DMS 273 (cell line): ENCODE results near the gene GIMAP7.
"Not testable (repeated sequence)": the region's sequence is repeated elsewhere in the genome, so short reads cannot be mapped to it uniquely, and the experiment has no call there.

ENCODE experiments used
- DNase-seq: peaks from one replicate; lab custom pipeline; 2025; ENCODE audit not compliant: unreplicated experiment; lab: John Stamatoyannopoulos, UW

Gene GIMAP7

GRCh38 chr7:150511048-150511447 lies 3.6 kb upstream of the GIMAP7 start:
- no peak for DNase-seq

GRCh38 chr7:150513758-150514157 lies 914 bp upstream of the GIMAP7 start:
- DNase-seq: no peak

DNA sequence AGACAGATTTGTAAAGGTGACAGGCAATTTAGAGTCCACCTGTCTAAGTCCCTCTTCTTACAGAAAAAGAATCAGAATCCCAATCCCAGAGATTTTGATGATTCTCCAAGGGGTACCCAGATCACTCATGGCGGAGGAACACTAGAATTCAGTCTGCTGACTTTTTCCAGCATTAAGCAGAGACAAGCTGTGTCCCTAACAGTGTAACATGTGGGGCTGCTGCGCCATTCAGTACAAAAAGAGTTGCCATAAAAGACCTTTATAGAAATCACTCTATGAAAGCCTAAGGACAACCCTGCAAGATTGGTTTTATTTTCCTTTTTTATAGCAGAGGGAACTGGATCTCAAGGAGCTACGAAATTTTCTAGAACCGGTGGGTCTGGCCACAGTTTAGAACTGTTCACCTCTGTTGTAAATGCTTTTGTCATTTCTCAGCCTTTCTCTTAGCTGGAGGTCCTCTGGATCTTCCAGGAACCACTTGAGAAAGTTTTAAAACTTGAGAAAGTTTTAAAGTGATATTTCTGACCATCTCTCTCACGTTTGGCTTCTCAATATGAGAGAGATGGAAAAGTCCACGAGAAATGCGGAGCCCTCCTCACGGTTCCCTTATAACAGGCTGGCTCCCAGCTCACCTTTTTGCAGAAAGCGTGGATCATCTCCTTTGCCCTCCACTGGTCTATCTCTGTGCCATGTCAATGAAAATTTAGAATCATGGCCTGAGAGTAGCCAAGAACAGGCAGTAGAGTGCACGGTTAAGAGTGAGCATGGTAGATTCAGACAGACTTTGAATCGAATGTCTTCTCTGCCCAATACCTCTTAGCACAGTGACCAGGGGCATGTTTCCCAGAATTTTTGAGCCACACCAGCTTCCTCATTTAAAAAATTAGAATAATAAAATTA lies 826 bp downstream of the GIMAP7 start:
- DNase-seq: no peak

GRCh38 chr7:150516956-150517745 lies 2.5 kb downstream of the GIMAP7 start:
- no peak for DNase-seq

GRCh38 chr7:150519310-150519709 lies 4.6 kb downstream of the GIMAP7 start:
- no peak for DNase-seq

- no peak for DNase-seq
Measured at GRCh38 chr7:150520145-150520544, 5.5 kb downstream of the GIMAP7 start.

DNA sequence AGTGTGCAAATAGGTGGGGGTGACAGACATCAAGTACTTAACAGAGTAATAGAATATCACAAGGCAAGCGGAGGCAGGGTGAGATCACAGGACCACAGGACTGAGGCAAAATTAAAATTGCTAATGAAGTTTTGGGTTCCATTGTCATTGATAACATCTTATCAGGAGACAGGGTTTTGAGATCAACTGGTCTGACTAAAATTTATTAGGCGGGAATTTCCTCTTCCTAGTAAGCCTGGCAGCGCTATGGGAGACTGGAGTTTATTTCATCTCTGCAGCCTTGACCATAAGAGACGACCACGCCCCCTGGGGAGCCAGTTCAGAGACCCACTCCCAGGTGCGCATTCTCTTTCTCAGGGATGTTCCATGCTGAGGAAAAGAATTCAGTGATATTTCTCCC lies 8.3 kb downstream of the GIMAP7 start:
- DNase-seq: not testable (repeated sequence)

DNA sequence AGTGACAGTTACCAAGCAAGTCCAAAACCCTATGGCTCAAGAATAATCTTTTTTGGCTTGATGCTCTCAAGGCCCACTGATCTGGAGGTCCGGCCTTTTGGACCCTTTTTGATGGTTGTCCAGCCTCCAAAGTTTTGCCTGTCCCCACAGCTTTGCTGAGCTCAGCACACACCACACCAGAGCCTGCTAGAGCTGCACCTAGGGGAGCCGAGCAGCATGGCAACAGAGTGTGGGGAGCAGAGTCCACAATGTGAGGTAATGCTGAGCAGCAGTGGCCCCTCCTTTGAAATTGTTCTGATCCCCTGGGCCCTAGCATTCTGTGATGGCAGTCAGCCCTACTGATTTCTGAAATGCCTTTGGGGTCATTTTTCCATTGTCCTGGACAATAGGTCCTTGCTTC lies 9.3 kb downstream of the GIMAP7 start:
- no peak for DNase-seq

- no peak for DNase-seq
Measured at GRCh38 chr7:150531704-150532103, 17.0 kb downstream of the GIMAP7 start.

GRCh38 chr7:150538259-150538658 lies 23.6 kb downstream of the GIMAP7 start:
- DNase-seq: no peak

DNA sequence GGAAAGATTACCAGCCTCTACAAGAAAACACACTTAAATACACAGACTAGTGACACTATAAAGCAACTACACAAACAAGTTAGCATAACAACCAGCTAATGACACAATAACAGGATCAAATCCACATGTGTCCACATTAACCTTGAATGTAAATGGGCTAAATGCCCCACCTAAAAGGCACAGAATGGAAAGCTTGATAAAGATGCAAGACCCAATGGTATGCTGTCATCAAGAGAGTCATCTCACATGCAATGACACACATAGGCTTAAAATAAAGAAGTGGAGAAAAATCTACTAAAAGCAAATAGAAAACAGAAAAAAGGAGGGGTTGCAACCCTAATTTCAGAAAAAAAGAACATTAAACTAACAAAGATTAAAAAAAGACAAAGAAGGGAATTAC lies 38.5 kb downstream of the GIMAP7 start:
- no peak for DNase-seq

- DNase-seq: no peak
Measured at GRCh38 chr7:150556521-150557138, 42.0 kb downstream of the GIMAP7 start.

DNA sequence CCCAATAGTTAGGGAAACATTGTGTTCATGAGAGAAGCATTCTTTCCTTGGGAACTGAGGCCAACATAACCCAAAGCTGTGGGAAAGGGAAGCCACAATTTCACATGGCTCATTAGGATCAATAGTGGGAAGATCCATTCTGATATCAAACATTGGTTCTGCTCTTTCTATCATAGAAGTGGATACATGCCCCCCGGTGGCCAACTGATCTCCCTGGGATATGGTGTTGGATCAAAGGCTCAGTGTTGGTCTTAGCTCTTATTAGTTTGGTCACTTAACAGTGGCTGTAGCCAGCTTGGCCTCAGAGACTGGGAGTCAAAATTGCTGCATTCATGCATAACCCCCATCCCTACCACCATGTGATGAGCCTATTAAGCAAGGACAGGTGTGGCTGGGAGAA lies 45.8 kb downstream of the GIMAP7 start:
- DNase-seq: no peak

GRCh38 chr7:150562919-150563318 lies 48.2 kb downstream of the GIMAP7 start:
- no peak for DNase-seq

- DNase-seq: no peak
Measured at GRCh38 chr7:150564006-150564405, 49.3 kb downstream of the GIMAP7 start.

DNA sequence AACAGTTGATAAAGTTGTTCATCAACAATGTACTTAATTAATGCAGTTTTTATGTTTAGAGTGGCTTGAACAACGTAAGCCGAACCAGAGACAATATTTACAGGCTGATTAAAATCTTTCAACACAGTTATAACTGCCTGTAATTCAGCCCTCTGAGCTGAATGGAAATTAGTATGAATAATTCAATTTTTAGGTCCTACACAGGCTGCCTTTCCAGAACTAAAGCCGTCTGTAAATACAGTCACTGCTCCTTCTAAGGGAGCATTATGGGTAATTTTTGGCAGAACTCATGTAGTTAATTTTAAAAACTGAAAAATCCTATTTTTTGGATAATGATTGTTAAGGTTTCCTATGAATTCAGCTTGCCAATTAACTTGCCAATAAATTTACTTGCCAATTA lies 49.9 kb downstream of the GIMAP7 start:
- DNase-seq: no peak

GRCh38 chr7:150565239-150565638 lies 50.6 kb downstream of the GIMAP7 start:
- DNase-seq: no peak

GRCh38 chr7:150566123-150566522 lies 51.5 kb downstream of the GIMAP7 start:
- no peak for DNase-seq

DNA sequence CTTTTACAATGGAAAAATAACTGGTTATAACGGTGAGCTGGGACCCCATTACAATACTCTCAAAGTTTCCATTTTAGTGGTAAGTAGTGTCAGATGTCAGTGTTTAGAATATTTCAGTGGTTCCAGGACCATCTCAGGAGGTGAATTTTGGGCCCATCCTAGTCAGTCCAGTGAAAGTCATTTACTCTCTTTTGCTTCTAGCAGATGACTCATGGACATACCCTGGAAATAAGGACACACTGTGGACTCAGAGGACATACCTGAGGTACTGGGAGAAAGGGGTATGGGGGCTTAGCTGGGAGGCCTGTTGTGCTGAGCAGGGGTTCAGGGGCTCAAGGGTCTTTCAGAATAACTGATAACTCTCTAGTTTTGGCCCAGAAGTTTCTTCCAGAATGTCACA lies 51.9 kb downstream of the GIMAP7 start:
- no peak for DNase-seq

DNA sequence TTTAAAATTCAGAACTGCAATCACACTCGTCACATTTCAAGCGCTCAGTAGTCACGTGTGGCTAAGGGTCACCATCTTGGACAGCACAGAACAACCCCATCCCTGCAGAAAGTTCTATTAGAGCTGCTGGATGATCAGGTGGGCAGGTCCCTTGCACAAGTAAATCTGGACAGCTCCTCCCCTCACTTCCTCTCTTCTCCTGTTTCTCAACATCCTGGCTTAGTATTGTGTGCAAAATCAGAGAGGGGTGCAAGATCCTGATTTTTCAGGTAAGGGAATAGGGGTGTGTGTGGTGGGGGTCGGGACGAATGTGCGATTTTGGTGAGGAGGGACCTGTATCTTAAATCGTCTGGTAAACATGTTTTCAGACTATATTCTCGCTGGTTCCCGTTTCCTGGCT lies 52.5 kb downstream of the GIMAP7 start, which contains the start of gene GIMAP4:
Gene GIMAP4 (plus strand): TSS at position 222 of the 400 bp plus-strand sequence. CDS start 2,512 bp downstream, outside the sequence.
- DNase-seq: no peak

DNA sequence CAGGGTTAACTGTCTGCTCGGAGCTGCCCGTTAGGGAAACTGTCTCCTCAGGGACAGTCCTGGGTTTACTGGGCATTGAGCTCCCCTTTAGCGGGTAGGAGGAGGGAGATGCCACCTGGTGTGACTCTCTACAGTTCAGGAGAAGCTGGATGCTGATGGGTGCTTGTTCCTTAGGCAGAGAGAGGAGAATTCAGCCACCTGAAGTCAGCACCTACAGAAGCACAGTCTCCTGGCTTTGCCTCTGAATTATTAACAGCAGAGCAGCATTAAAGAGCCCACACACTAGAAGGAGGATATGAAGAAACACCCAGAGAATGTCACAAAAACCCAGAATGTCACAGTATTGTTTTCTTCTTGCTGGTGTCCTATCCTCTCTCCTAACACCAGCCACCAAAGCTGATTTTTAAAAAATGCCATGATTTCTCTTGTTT lies 53.2 kb downstream of the GIMAP7 start:
- no peak for DNase-seq

DNA sequence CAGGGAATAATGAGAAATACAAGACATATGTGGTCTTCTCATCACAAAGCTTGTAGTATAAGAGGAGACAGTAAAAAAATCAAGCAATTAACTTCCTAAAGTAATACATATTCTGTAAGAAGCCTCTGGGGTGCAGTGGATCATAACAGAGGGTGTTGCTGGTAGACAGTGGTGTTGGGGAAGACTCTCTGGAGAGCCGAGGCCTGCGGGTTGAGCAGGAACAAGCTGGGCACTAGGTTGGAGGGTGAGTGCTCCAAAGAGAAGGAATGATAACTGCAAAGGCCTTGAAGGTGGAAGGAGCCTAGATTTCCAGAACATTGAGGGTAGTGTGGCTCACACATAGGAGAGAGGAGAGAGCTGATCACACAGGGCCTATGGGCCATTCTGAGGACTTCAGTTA lies 54.0 kb downstream of the GIMAP7 start:
- DNase-seq: no peak
